Common myeloid progenitor, CD34-positive (primary cell): ENCODE results near the gene SHISA3.

Experiments used
- CTCF ChIA-PET: fragments of 350-600 bp; sonication (Branson Sonifier 250); formaldehyde crosslinking; loops from one replicate; lab custom pipeline; 2021; ENCODE audit warnings: antibody characterized with exemption; lab: Charles Lee
- POLR2A ChIA-PET: fragments of 350-600 bp; sonication (Branson Sonifier 250); formaldehyde crosslinking; loops from one replicate; lab custom pipeline; 2021; ENCODE audit warnings: antibody characterized with exemption; lab: Charles Lee
- DNase-seq, 3 donors: peaks; one replicate each; pipeline versions ENCODE4 v3.0.0 to v3.0.0-alpha.2; 2013
- H3K27ac ChIP-seq, 2 experiments: 1 replicate in 1 of 2; 2 replicates in 1 of 2; pipeline ENCODE4 v1.7.0; 2013; ENCODE audit warnings: inconsistent platforms in 2 of 2, low read length in 2 of 2, mild to moderate bottlenecking in 2 of 2, low read depth in 1 of 2, moderate library complexity in 1 of 2; ENCODE audit not compliant: severe bottlenecking in 2 of 2, insufficient read depth in 1 of 2, poor library complexity in 1 of 2
- H3K27me3 ChIP-seq, 5 experiments: replicated peaks in 2 of 5; 1 replicate in 3 of 5; 2 replicates in 2 of 5; pipeline versions ENCODE4 v1.6.1 to v1.7.0; 2013; ENCODE audit warnings: low read length in 4 of 5, mild to moderate bottlenecking in 2 of 5, moderate library complexity in 2 of 5, inconsistent platforms in 1 of 5; ENCODE audit not compliant: insufficient read depth in 5 of 5, control insufficient read depth in 4 of 5
- H3K36me3 ChIP-seq, 4 experiments: 1 replicate in 2 of 4; 2 replicates in 2 of 4; pipeline versions ENCODE4 v1.6.1 to v1.7.0; 2013; ENCODE audit warnings: low read length in 3 of 4, control low read depth in 1 of 4, mild to moderate bottlenecking in 1 of 4; ENCODE audit not compliant: control insufficient read depth in 4 of 4, insufficient read depth in 4 of 4
- H3K4me1 ChIP-seq, 4 experiments: 1 replicate in 3 of 4; 2 replicates in 1 of 4; pipeline versions ENCODE4 v1.6.1 to v1.7.1; 2013; ENCODE audit warnings: low read length in 3 of 4, mild to moderate bottlenecking in 3 of 4, control low read depth in 1 of 4, inconsistent platforms in 1 of 4, moderate library complexity in 1 of 4; ENCODE audit not compliant: control insufficient read depth in 4 of 4, insufficient read depth in 4 of 4; ENCODE audit errors: control extremely low read depth in 1 of 4
- H3K4me3 ChIP-seq, 7 experiments: 1 replicate in 4 of 7; 2 replicates in 3 of 7; pipeline versions ENCODE4 v1.5.1 to v1.7.0; 2013; ENCODE audit warnings: mild to moderate bottlenecking in 7 of 7, low read length in 6 of 7, moderate library complexity in 6 of 7, inconsistent platforms in 2 of 7, low read depth in 2 of 7, control low read depth in 1 of 7; ENCODE audit not compliant: insufficient read depth in 4 of 7, control insufficient read depth in 1 of 7; ENCODE audit errors: extremely low read depth in 1 of 7
- H3K9me3 ChIP-seq, 5 experiments: 1 replicate in 4 of 5; 2 replicates in 1 of 5; pipeline versions ENCODE4 v1.6.1 to v1.7.1; 2013; ENCODE audit warnings: low read length in 4 of 5, mild to moderate bottlenecking in 2 of 5, inconsistent platforms in 1 of 5, low read depth in 1 of 5, moderate library complexity in 1 of 5; ENCODE audit not compliant: control insufficient read depth in 4 of 5, insufficient read depth in 2 of 5; ENCODE audit errors: control extremely low read depth in 1 of 5
- WGBS: methylation state at CpG from one replicate; pipeline ENCODE4 v1.1.5; 2013; ENCODE audit not compliant: insufficient coverage; 5-methylcytosine and 5-hydroxymethylcytosine counted together

SHISA3 gene

DNA sequence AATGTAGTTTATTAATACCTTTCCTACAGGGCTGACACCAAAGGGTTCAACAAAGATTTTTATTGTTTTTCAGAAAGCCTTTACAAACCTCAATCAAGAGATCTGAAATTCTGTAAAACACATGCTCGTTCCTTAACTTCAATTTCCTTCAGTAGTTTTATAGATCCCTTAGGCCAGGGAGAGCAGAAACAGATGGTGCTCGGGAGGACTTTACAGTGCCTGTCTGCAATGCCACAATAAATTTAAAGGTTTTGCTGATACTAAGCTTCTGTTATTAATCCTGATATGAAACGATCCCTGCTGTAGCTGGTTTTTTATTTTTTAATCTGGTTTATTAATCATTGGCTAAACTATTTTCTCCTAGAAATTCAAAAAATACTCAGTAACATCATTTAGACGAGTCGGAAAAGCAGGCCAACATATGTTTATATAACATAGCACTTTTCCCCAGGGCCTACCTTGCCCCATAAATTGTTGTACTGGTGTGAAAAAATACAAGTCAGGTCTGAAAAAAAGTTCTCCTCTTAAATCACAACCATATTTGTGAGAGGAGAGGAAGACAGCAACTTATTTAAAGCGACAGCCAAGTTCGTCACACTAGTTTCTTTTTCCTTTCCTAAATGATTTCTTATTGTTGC lies 39.8 kb downstream of the SHISA3 start:
- no peaks in the 10 kb centered on the region for H3K27me3 ChIP-seq
- WGBS, result 100% methylated on average over 2 of the region's 7 CpGs
- no peaks in the 10 kb centered on the region for H3K4me1 ChIP-seq
- ChIA-PET POLR2A (no interaction called here), CTCF (no interaction called here)
- DNase-seq, result no peak
- H3K9me3 ChIP-seq, result no peaks in the 10 kb centered on the region
- H3K27ac ChIP-seq, result no peak overlapping the region
- no peak overlapping the region for H3K4me3 ChIP-seq
- peaks cover 0 to 36% (median 11%) of the 10 kb centered on the region in 4 experiments for H3K36me3 ChIP-seq

- DNase-seq, result no peak
- Histone ChIP-seq H3K36me3 (peaks cover 0 to 41% (median 7%) of the 10 kb centered on the region in 4 experiments), H3K27me3 (no peaks in the 10 kb centered on the region), H3K27ac (no peak overlapping the region), H3K4me1 (no peaks in the 10 kb centered on the region), H3K9me3 (no peaks in the 10 kb centered on the region), H3K4me3 (no peak overlapping the region)
- POLR2A ChIA-PET, result no interaction called here
- WGBS, result 100% methylated on average over 3 of the region's 4 CpGs
- CTCF ChIA-PET, result interaction anchor here (1.4 kb wide), 1 partner anchor 19 kb away, joined by 3 read pairs; no protein-coding TSS in a partner anchor
Measured at GRCh38 chr4:42440083-42440482, 42.8 kb downstream of the SHISA3 start.

GRCh38 chr4:42442601-42443000 lies 45.3 kb downstream of the SHISA3 start:
- CTCF ChIA-PET, result no interaction called here
- H3K27ac ChIP-seq, result no peak overlapping the region

DNA sequence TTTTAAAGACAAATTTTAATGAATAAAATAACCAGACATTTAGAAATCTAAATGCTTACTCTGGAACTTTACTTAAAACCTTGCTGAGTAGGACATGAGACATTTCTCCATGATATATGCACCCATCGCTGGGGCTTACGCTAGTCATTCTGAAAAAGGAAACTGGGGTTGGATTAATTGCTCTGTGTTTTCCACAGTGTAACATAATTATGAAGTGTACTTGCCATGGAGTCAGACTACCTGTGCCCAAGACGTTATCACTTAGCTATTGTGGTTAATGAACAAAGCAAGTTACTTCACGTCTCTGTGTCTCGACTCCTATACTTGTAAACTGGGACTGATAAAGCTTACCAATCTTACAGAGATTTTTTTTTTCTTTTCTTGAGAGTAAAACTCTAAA lies 47.8 kb downstream of the SHISA3 start:
- CTCF ChIA-PET, result interaction anchor here (0.8 kb wide), 1 partner anchor 12 kb away, joined by 3 read pairs; no protein-coding TSS in a partner anchor
- Histone ChIP-seq H3K36me3 (peaks cover 0 to 28% (median 9%) of the 10 kb centered on the region in 4 experiments), H3K9me3 (no peaks in the 10 kb centered on the region), H3K27me3 (no peaks in the 10 kb centered on the region), H3K27ac (no peak overlapping the region), H3K4me3 (no peak overlapping the region), H3K4me1 (no peaks in the 10 kb centered on the region)
- no peak for DNase-seq
- POLR2A ChIA-PET, result interaction anchor here (0.6 kb wide), 1 partner anchor 20 kb away, joined by 3 read pairs; no protein-coding TSS in a partner anchor
- 100% methylated on average over 2 of the region's 5 CpGs for WGBS

More at GRCh38 chr4:42442601-42443000, 45.3 kb downstream of the SHISA3 start:
- peaks cover 0 to 33% (median 7%) of the 10 kb centered on the region in 4 experiments for H3K36me3 ChIP-seq
- 100% methylated on average over 2 of the region's 2 CpGs for WGBS
- no peak overlapping the region for H3K4me3 ChIP-seq
- H3K9me3 ChIP-seq, result no peaks in the 10 kb centered on the region
- H3K27me3 ChIP-seq, result no peaks in the 10 kb centered on the region
- H3K4me1 ChIP-seq, result no peaks in the 10 kb centered on the region
- POLR2A ChIA-PET, result no interaction called here
- no peak for DNase-seq

- 100% methylated on average over 3 of the region's 5 CpGs for WGBS
- Histone ChIP-seq H3K9me3 (no peaks in the 10 kb centered on the region), H3K27ac (no peak overlapping the region), H3K4me1 (no peaks in the 10 kb centered on the region), H3K27me3 (no peaks in the 10 kb centered on the region), H3K4me3 (no peak overlapping the region), H3K36me3 (peaks cover 0 to 36% (median 17%) of the 10 kb centered on the region in 4 experiments)
- ChIA-PET CTCF (interaction anchor here (1.7 kb wide), 1 partner anchor 75 kb away, joined by 3 read pairs; no protein-coding TSS in a partner anchor), POLR2A (no interaction called here)
- no peak for DNase-seq
Measured at GRCh38 chr4:42446823-42447222, 49.5 kb downstream of the SHISA3 start.
